KOPT-K1 (cell line): Measurements from ENCODE around the gene ONECUT1.

Experiments
- H3K27ac ChIP-seq: fragments of 200-600 bp; sonication (generic); 2 replicates; pipeline ENCODE4 v1.5.1; 2016; ENCODE audit warnings: antibody characterized with exemption, mild to moderate bottlenecking, low read depth, low read length; ENCODE audit not compliant: poor library complexity, severe bottlenecking
- H3K36me3 ChIP-seq: fragments of 200-600 bp; sonication (generic); 2 replicates; pipeline ENCODE4 v1.5.1; 2017; ENCODE audit warnings: antibody characterized with exemption, mild to moderate bottlenecking, low read length, moderate library complexity; ENCODE audit not compliant: insufficient read depth
- H3K9me3 ChIP-seq: fragments of 200-600 bp; sonication (generic); 2 replicates; pipeline ENCODE4 v1.5.1; 2017; ENCODE audit warnings: antibody characterized with exemption, low read length, mild to moderate bottlenecking; ENCODE audit not compliant: insufficient read depth, poor library complexity, severe bottlenecking

Gene ONECUT1

GRCh38 chr15:52772766-52773165, 17.4 kb downstream of the ONECUT1 start:
- no peak overlapping the region for H3K27ac ChIP-seq
- no peaks in the 10 kb centered on the region for H3K9me3 ChIP-seq
- H3K36me3 ChIP-seq = no peaks in the 10 kb centered on the region

- H3K27ac ChIP-seq = no peak overlapping the region
- H3K36me3 ChIP-seq = no peaks in the 10 kb centered on the region
- no peaks in the 10 kb centered on the region for H3K9me3 ChIP-seq
These were observed 24.4 kb downstream of the ONECUT1 start for GRCh38 chr15:52765785-52766184.

GRCh38 chr15:52764731-52765130, 25.4 kb downstream of the ONECUT1 start:
- Histone ChIP-seq H3K36me3 (no peaks in the 10 kb centered on the region), H3K9me3 (no peaks in the 10 kb centered on the region), H3K27ac (no peak overlapping the region)

DNA sequence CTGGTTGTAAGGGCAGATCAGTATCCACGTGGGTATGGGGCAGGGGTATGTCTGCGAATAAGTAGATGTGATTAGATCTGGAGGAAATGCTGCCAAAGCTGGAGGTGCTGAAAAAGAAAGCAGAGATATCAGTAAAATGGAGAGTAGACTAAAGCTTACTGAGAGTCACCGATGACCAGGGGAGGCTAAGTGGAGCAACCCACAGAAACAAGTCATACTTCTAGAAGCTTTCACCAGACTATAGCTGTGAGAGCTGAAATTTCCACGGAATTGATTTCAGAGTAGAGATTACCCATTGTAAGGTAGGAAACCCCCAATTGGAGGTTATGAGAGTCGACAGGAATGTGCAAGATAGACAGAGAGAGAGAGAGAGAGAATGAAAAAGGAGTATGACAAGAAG, 27.5 kb downstream of the ONECUT1 start:
- Histone ChIP-seq H3K9me3 (no peaks in the 10 kb centered on the region), H3K36me3 (no peaks in the 10 kb centered on the region), H3K27ac (no peak overlapping the region)

- no peaks in the 10 kb centered on the region for H3K36me3 ChIP-seq
- H3K27ac ChIP-seq = no peak overlapping the region
- H3K9me3 ChIP-seq = no peaks in the 10 kb centered on the region
These were observed 29.6 kb downstream of the ONECUT1 start for GRCh38 chr15:52760562-52760961.

DNA sequence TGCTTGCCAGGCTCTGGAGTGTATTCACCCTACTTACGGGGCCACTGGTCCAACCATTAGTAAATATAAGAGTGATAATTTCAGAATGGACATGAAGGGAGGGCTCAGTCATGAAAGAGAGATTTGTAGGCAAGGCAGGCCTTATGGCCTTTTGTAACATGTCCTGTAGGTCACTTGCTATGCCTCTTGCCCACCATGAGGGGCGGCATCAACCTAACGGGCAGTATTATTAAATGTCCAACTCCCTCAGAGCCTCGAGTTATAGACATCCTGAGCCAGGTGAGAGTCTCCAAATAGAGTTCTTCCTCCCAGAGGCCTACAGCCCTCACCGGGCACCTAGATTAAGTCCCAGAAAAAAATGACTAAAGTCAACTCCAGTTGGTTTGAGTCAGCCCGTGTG, 30.2 kb downstream of the ONECUT1 start:
- Histone ChIP-seq H3K9me3 (no peaks in the 10 kb centered on the region), H3K27ac (no peak overlapping the region), H3K36me3 (no peaks in the 10 kb centered on the region)

- Histone ChIP-seq H3K27ac (no peak overlapping the region), H3K36me3 (no peaks in the 10 kb centered on the region), H3K9me3 (no peaks in the 10 kb centered on the region)
These were observed 32.6 kb downstream of the ONECUT1 start for GRCh38 chr15:52757496-52757895.

DNA sequence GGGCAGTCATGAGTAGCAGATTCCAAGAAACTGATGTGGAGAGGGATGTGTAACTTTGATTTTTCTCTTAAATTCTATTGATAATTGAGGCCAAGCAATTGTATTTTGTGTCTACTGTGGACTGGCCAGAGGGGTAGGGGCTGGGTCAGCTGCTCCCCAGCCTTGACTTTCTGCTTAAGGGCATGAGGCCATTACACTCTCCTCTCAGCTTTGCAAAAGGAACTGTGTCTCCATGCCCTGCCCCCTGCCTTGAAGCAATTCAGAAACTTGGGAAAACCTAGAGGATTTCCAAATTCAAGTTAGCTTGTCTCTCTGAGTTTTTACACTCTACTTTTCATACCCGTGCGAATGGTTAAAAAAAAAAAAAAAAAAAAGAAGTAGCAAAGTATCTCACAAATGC, 38.6 kb downstream of the ONECUT1 start:
- H3K36me3 ChIP-seq = no peaks in the 10 kb centered on the region
- H3K27ac ChIP-seq = no peak overlapping the region
- no peaks in the 10 kb centered on the region for H3K9me3 ChIP-seq

GRCh38 chr15:52749258-52749657, 40.9 kb downstream of the ONECUT1 start:
- no peaks in the 10 kb centered on the region for H3K9me3 ChIP-seq
- no peak overlapping the region for H3K27ac ChIP-seq
- no peaks in the 10 kb centered on the region for H3K36me3 ChIP-seq

- Histone ChIP-seq H3K9me3 (no peaks in the 10 kb centered on the region), H3K36me3 (no peaks in the 10 kb centered on the region), H3K27ac (no peak overlapping the region)
These were observed 43.9 kb downstream of the ONECUT1 start for GRCh38 chr15:52746162-52746757.

DNA sequence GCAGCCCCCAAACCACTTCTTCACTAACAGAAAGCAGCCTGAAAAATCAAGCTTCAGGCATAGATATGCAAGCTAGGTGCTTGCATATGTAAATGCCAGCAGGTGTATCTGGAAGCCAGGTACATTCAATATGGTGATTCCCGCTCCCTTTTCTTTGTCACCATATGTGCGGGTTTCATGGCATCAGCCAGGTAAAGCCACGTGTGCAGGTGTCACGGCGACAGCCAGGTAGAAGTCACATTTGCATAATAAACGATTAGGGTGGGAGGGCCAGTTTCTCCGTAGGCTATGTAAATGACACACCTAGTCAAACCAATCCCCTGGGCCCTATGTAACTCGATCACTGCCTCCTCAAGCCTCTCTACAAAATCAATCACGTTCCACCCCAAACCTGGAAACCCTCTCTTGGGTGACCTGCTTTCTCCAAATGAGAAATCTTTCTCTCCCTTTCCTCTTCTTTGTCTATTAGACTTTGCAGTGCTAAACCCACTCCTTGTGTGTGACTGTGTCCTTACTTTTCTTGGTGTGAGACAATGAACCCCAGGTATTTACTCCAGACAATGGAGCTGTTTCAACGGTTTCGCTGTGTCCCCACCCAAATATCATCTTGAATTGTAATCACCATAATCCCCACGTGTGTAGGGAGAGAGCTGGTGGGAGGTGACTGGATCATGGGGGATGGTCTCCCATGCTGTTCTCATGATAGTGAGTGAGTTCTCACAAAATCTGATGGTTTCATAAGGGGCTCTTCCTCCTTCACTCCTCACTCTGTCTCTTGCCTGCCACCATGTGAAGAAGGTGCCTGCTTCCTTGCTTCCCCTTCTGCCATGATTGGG, 44.6 kb downstream of the ONECUT1 start:
- H3K9me3 ChIP-seq = no peaks in the 10 kb centered on the region
- H3K27ac ChIP-seq = no peak overlapping the region
- H3K36me3 ChIP-seq = no peaks in the 10 kb centered on the region

- no peaks in the 10 kb centered on the region for H3K9me3 ChIP-seq
- no peak overlapping the region for H3K27ac ChIP-seq
- no peaks in the 10 kb centered on the region for H3K36me3 ChIP-seq
These were observed 51.8 kb downstream of the ONECUT1 start for GRCh38 chr15:52738311-52738710.

GRCh38 chr15:52737720-52738119, 52.4 kb downstream of the ONECUT1 start:
- H3K9me3 ChIP-seq = no peaks in the 10 kb centered on the region
- no peak overlapping the region for H3K27ac ChIP-seq
- H3K36me3 ChIP-seq = no peaks in the 10 kb centered on the region

GRCh38 chr15:52735231-52736089, 54.7 kb downstream of the ONECUT1 start:
- Histone ChIP-seq H3K9me3 (no peaks in the 10 kb centered on the region), H3K36me3 (no peaks in the 10 kb centered on the region), H3K27ac (no peak overlapping the region)

DNA sequence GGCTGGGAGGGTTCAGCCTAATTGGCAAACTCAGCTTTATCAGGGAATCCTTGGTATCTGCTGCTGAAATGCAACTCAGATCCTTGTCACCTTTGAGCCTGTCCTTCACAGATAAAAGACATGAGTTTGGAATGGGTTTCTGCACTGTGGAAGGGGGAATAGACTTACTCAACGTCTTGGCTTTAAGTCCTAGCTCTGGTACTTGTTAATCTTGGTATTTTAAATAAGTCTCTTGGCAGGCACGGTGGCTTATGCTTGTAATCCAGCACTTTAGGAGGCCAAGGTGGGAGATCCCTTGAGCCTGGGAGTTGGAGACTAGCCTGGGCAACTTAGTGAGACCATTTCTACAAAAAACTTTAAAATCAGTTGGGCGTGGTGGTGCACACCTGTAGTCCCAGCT, 55.8 kb downstream of the ONECUT1 start:
- H3K36me3 ChIP-seq = no peaks in the 10 kb centered on the region
- no peak overlapping the region for H3K27ac ChIP-seq
- H3K9me3 ChIP-seq = no peaks in the 10 kb centered on the region
